Astrocyte (in vitro differentiated cells and primary cell): Measurements from ENCODE around the gene SALL2.

Experiments used
- CTCF ChIP-seq: IDR thresholded peaks from 2 replicates; pipeline ENCODE4 v1.5.1; 2011; ENCODE audit warnings: low read depth, mild to moderate bottlenecking, inconsistent platforms, low read length, moderate library complexity; ENCODE audit not compliant: insufficient read depth
- EZH2 ChIP-seq: IDR thresholded peaks from 2 replicates; pipeline ENCODE4 v1.6.1; 2012; ENCODE audit warnings: mild to moderate bottlenecking, low read length, inconsistent platforms; ENCODE audit not compliant: insufficient read depth

GRCh38 chr14:21510735-21511657 lies 15.2 kb downstream of the SALL2 start, which contains the start of gene METTL3:
- no peak for TF ChIP-seq CTCF
- no peak for TF ChIP-seq EZH2
